ENCODE measurements around the gene ATP2A1.

DNA sequence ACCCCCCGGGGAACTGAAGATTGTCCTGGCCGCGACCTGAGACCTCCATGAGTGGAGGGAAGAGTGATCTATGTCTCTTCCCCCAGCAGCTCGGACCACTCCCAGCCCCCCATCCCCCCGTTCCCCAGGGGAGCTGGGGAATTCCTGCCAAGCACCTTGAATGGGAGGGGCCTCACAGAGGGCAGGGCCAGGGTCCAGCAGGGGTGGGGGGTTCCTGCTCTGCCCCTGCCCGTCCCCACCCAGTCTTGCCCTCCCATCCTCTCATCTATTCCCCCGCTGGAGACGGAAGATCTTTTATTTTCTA, 41.6 kb upstream of the ATP2A1 start:
- TF ChIP-seq KDM1A (IDR thresholded peaks at IDR 0.05; ENCODE audit: borderline replicate concordance, low read length) (no peak), RNF2 (IDR thresholded peaks at IDR 0.05; ENCODE audit: borderline replicate concordance, low read depth, low read length, missing control alignments, poor library complexity, severe bottlenecking) (no peak), SRF (IDR thresholded peaks at IDR 0.05; ENCODE audit: low read depth, low read length) (no peak), POLR2A (IDR thresholded peaks at IDR 0.05; ENCODE audit: control extremely low read depth in 1 of 2, low read depth in 2 of 2, low read length in 2 of 2) (no peak), CHD1 (IDR thresholded peaks at IDR 0.05; ENCODE audit: low read depth, low read length) (no peak), PHF8 (conservative IDR thresholded peaks at IDR 0.05; ENCODE audit: low read depth, low read length) (no peak), CHD2 (IDR thresholded peaks at IDR 0.05; ENCODE audit: low read length) (no peak), POLR2AphosphoS5 (IDR thresholded peaks at IDR 0.05; ENCODE audit: low read depth, low read length) (no peak), BRCA1 (IDR thresholded peaks at IDR 0.05; ENCODE audit: low read depth, low read length) (no peak), RBBP5 (IDR thresholded peaks at IDR 0.05; ENCODE audit: borderline replicate concordance, low read depth, low read length) (no peak), RAD21 (IDR thresholded peaks at IDR 0.05 in 1 of 2, conservative IDR thresholded peaks at IDR 0.05 in 1 of 2; ENCODE audit: low read depth in 2 of 2, low read length in 2 of 2) (no peak)
- TF ChIP-seq, protein P1, sequence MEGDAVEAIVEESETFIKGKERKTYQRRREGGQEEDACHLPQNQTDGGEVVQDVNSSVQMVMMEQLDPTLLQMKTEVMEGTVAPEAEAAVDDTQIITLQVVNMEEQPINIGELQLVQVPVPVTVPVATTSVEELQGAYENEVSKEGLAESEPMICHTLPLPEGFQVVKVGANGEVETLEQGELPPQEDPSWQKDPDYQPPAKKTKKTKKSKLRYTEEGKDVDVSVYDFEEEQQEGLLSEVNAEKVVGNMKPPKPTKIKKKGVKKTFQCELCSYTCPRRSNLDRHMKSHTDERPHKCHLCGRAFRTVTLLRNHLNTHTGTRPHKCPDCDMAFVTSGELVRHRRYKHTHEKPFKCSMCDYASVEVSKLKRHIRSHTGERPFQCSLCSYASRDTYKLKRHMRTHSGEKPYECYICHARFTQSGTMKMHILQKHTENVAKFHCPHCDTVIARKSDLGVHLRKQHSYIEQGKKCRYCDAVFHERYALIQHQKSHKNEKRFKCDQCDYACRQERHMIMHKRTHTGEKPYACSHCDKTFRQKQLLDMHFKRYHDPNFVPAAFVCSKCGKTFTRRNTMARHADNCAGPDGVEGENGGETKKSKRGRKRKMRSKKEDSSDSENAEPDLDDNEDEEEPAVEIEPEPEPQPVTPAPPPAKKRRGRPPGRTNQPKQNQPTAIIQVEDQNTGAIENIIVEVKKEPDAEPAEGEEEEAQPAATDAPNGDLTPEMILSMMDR (IDR thresholded peaks at IDR 0.05; ENCODE audit: control extremely low read depth in 1 of 3, insufficient read depth in 1 of 3, low read depth in 1 of 3, low read length in 3 of 3): no peak

Data from H1 (cell line).